Astrocyte of the cerebellum (primary cell): Measurements from ENCODE around the gene RPS27L.

ENCODE experiments used
- DNase-seq: peaks from one replicate; pipeline ENCODE4 v3.0.0-alpha.2; 2011; ENCODE audit warnings: low read depth
- H3K4me3 ChIP-seq: 2 replicates; pipeline ENCODE4 v1.5.1; 2011; ENCODE audit warnings: mild to moderate bottlenecking, low read depth, low read length, moderate library complexity
- in situ Hi-C: cut with HindIII; loops from 2 replicates; pipeline ENCODE4 v1.10.0; 2017; ENCODE audit warnings: low sequenced_read_pairs
- TF ChIP-seq, protein P1 (sequence below): IDR thresholded peaks from 2 replicates; pipeline ENCODE4 v1.5.1; 2012; ENCODE audit warnings: low read length, low read depth, moderate library complexity, mild to moderate bottlenecking; ENCODE audit errors: missing control alignments

Gene RPS27L

DNA sequence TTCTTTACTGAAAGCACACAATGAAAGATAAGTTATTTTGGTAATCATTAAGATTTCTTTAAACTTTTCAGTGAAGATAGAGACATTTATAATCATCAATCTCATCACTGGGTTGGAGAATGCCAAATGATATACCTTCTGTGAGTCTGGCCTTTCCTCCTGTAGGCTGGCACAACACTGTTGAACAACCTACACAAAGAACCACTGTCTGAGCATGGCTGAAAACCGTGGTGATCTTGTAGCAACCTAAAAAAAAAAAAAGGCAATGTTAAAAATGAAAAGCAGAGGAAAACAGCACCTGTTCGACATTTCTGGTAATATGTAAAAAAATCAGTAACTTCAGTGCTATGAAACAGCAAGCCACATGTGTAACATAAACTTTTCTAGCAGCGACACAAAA, 1.8 kb downstream of the RPS27L start:
- in situ Hi-C loops, result no loop called here
- no peak for DNase-seq
- TF ChIP-seq, protein P1, sequence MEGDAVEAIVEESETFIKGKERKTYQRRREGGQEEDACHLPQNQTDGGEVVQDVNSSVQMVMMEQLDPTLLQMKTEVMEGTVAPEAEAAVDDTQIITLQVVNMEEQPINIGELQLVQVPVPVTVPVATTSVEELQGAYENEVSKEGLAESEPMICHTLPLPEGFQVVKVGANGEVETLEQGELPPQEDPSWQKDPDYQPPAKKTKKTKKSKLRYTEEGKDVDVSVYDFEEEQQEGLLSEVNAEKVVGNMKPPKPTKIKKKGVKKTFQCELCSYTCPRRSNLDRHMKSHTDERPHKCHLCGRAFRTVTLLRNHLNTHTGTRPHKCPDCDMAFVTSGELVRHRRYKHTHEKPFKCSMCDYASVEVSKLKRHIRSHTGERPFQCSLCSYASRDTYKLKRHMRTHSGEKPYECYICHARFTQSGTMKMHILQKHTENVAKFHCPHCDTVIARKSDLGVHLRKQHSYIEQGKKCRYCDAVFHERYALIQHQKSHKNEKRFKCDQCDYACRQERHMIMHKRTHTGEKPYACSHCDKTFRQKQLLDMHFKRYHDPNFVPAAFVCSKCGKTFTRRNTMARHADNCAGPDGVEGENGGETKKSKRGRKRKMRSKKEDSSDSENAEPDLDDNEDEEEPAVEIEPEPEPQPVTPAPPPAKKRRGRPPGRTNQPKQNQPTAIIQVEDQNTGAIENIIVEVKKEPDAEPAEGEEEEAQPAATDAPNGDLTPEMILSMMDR, result no peak
- peak overlapping the region; percentile 94 for H3K4me3 ChIP-seq

DNA sequence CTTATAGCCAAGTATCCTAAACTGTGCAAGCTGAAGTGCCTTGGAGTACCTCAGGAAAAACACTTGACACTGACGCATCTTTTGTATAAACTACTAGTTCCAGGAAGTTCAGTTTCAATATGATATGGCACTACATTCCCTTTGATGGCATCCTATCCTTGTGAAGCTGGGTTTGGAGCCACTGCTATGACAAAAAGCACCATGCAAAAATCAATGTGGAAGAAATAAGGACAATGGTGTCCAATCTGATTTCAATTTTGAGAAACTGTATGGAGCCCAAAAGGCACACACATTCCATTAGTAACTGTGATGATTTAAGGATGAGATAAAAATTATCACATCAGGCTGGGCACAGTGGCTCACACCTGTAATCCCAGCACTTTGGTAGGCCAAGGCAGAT, 5.6 kb downstream of the RPS27L start:
- in situ Hi-C loops, result no loop called here
- DNase-seq, result no peak
- no peak overlapping the region for H3K4me3 ChIP-seq
- TF ChIP-seq, protein P1, result no peak

DNA sequence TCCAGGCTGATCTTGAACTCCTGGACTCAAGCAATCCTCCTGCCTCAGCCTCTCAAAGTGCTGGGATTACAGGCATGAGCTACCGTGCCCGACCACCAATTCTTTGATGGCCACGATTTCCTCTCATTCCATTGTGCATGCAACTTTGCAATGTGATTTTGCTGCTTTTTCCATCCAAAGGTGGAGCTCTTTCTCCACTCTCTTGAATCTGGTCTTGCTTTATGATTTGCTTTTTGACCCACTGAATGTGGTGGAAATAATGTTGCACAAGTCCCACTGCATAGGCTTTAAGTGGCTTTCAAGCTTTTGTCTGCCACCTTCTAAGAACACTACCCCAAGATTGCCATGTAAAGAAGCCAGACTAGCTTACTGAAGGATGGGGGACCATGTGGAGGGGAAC, 10.6 kb downstream of the RPS27L start:
- in situ Hi-C loops, result no loop called here
- TF ChIP-seq, protein P1, result peak; percentile 7
- no peak overlapping the region for H3K4me3 ChIP-seq
- DNase-seq, result no peak

DNA sequence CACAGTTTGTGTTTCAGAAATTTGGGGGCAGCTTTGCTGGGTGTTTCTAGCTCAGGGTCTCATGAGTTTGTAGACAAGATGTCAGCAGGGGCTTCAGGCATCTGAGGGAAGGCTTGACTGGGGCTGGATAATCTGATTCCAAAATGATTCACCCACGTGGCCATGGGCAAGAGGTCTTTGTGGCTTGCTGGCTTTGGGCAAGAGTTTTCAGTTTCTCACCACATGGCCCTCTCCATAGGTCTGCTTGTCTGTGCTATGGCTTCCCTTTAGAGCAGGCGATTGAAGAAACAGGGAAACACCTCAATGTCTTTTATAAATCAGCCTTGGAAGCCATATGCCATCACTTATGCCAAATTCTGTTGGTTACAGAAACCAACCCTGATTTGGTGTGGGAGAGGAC, 11.9 kb downstream of the RPS27L start:
- in situ Hi-C loops, result no loop called here

DNA sequence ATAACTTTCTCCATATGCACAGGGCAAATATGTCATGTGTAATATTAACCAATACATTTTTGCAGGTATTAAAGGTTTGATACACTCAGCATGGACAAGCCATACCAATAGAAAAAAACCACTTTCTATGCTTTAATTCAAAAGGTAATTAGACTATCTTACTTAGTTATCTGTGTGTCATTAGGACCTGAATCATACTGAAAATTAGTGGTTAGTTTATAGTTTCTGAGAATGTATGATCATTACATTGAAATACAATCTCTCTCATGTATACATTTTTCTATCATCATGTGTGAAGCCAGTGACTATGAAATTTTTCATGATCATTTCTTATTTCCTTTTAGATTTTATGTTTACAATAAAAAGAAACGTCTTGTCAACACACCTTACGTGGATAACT, 16.3 kb downstream of the RPS27L start:
- in situ Hi-C loops, result no loop called here
- DNase-seq, result no peak
- TF ChIP-seq, protein P1, result no peak
- H3K4me3 ChIP-seq, result no peak overlapping the region

More for the DNA sequence above, 11.9 kb downstream of the RPS27L start:
- TF ChIP-seq, protein P1, result no peak
- no peak for DNase-seq
- H3K4me3 ChIP-seq, result no peak overlapping the region

DNA sequence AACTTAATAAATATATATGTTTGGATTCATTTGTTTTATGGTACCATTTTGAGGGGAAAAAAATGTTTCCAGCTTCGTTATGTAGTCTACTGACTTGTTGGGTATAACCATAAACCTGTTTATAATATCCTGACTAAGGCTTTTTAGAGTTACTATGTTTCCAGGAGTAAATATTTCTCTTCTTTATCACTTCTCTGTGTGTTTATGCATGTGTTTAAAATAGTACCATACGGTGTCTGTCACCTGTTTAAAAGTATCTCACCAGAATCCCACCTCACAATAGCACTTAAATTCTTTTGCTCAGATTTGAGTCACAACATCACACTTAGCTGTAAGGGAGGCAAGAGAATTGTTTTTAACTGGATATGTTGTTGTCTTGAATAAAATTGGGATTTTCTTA, 20.5 kb downstream of the RPS27L start:
- DNase-seq, result no peak
- TF ChIP-seq, protein P1, result no peak
- in situ Hi-C loops, result no loop called here
- no peak overlapping the region for H3K4me3 ChIP-seq

DNA sequence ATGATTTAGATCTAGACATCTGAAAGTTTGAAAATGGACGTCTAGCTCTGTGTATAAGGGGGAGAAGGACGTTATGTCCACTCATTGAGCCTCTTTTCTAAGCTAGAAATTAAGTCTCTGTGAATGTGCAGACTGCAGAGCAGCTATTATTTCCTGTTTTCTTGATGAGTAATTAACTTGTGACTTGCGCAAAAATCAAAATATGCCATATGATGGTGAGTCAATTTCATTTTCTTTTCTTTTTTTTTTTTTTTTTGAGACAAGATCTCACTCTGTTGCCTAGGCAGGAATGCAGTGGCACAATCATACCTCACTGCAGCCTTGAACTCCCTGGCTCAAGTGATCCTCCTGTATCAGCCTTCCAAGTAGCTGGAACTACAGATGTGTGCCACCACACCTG, 21.5 kb downstream of the RPS27L start:
- peak; percentile 37 for DNase-seq
- in situ Hi-C loops, result no loop called here
- H3K4me3 ChIP-seq, result no peak overlapping the region
- TF ChIP-seq, protein P1, result no peak
